ENCODE measurements around the gene FAM168A. TPM values are rescaled to one million over a fixed set of nuclear protein-coding genes. Genes with fewer than 3 reads are reported as not detected.
A peak's percentile ranks its signal among the peaks of the same experiment; 100 is the strongest.

Gene FAM168A
- total and polyA plus RNA-seq, 2 of the 8 experiments (the other 6 are each of a cell fraction or from before 2014, with no cell fraction given): 17.1 to 21.6 TPM

- Histone ChIP-seq H3K9ac (replicated peaks in 1 of 4; ENCODE audit: extremely low read depth in 1 of 4, low read depth in 3 of 4, low read length in 3 of 4) (no peak overlapping the region), H3K36me3 (ENCODE audit: control insufficient read depth in 2 of 4, insufficient read depth in 4 of 4, low read length in 3 of 4) (no peaks in the 10 kb centered on the region), H3K18ac (ENCODE audit: extremely low read depth, low read length) (no peak overlapping the region), H3K4me2 (ENCODE audit: insufficient read depth in 1 of 2, low read depth in 2 of 2, low read length in 2 of 2) (no peak overlapping the region), H2BK5ac (ENCODE audit: low read depth, low read length) (no peak overlapping the region), H2BK12ac (ENCODE audit: low read depth, low read length) (no peak overlapping the region), H4K5ac (ENCODE audit: insufficient read length, low read depth, low read length) (no peak overlapping the region), H3K56ac (replicated peaks; ENCODE audit: insufficient read length, low read depth, low read length) (no peak overlapping the region), H3K79me1 (ENCODE audit: low read depth, low read length) (no peaks in the 10 kb centered on the region), H3K4ac (replicated peaks; ENCODE audit: insufficient read length, low read depth, low read length) (no peak overlapping the region), H3K79me2 (ENCODE audit: control insufficient read depth in 1 of 2, insufficient read depth in 2 of 2, low read length in 2 of 2) (no peaks in the 10 kb centered on the region), H4K91ac (replicated peaks; ENCODE audit: insufficient read length, low read length) (no peak overlapping the region), H3K23ac (ENCODE audit: insufficient read length) (no peak overlapping the region), H3K23me2 (ENCODE audit: low read depth, low read length) (no peaks in the 10 kb centered on the region), H2BK15ac (ENCODE audit: low read length) (no peak overlapping the region), H2BK120ac (replicated peaks; ENCODE audit: low read depth, low read length) (no peak overlapping the region), H3K27me3 (replicated peaks in 1 of 4; ENCODE audit: control insufficient read depth in 3 of 4, extremely low read depth in 1 of 4, insufficient read depth in 3 of 4, low read length in 3 of 4) (peaks cover 0 to 4% (median 0%) of the 10 kb centered on the region in 4 experiments; a peak in 1 of 7 replicates), H3K4me3 (ENCODE audit: extremely low read depth in 1 of 4, insufficient read depth in 2 of 4, low read depth in 3 of 4, low read length in 4 of 4) (no peak overlapping the region), H4K8ac (ENCODE audit: extremely low read depth, insufficient read depth, low read length) (no peak overlapping the region), H2AK5ac (ENCODE audit: low read depth, low read length) (no peak overlapping the region), H3K14ac (ENCODE audit: insufficient read length) (no peak overlapping the region), H4K20me1 (replicated peaks in 1 of 2; ENCODE audit: control insufficient read depth in 1 of 2, insufficient read depth in 2 of 2, low read length in 2 of 2) (no peaks in the 10 kb centered on the region), H3K4me1 (replicated peaks in 1 of 4; ENCODE audit: control insufficient read depth in 3 of 4, insufficient read depth in 4 of 4, low read length in 3 of 4) (peaks cover 0 to 4% (median 2%) of the 10 kb centered on the region in 4 experiments; a peak in 3 of 7 replicates), H2BK20ac (ENCODE audit: low read length) (no peak overlapping the region), H3K27ac (ENCODE audit: low read depth, low read length) (no peak overlapping the region), H2AFZ (ENCODE audit: low read length) (0 out of 2 replicates have a peak overlapping the region, but pooled peaks have one; percentile 14), H3K9me3 (ENCODE audit: insufficient read depth in 2 of 2, low read depth in 1 of 2, low read length in 1 of 2) (no peaks in the 10 kb centered on the region; a peak in 1 of 4 replicates)
- TF ChIP-seq ASH2L (IDR thresholded peaks at IDR 0.05; ENCODE audit: low read length): no peak
- peak; percentile 91 for TF ChIP-seq YY1 (IDR thresholded peaks at IDR 0.05; ENCODE audit: low read depth, low read length)
- POLR2A ChIA-PET (ENCODE audit: partially characterized antibody): interaction anchor here (1.0 to 1.2 kb wide), 2 partner anchors 11 to 208 kb away, joined by 4 read pairs; no protein-coding TSS in a partner anchor
- CTCF ChIA-PET (ENCODE audit: partially characterized antibody): interaction anchor here (26.0 to 30.1 kb wide), 2 partner anchors 1 to 12 kb away, joined by 653 read pairs; partner anchors contain the start of gene PLEKHB1
- no peak for FAIRE-seq
- no peak for DNase-seq (ENCODE audit: low read depth in 1 of 2, low spot score in 2 of 2)
- WGBS, 2 experiments (ENCODE audit: extremely low coverage in 1 of 2, insufficient coverage in 1 of 2, insufficient read length in 1 of 2, insufficient replicate concordance in 2 of 2, low coverage in 1 of 2, low lambda C conversion rate in 2 of 2, missing lambda C conversion rate in 1 of 2): 81% methylated on average over 1 of the region's 1 CpG; no CpG with 5 or more reads in 1 of the 2 experiments
These were observed 39.1 kb upstream of the FAM168A start for GRCh38 chr11:73637012-73637411.

Measured in H1 (cell line).